ENCODE results near the gene KIRREL1.

- no peak for TF ChIP-seq CTCF (IDR thresholded peaks at IDR 0.05)
- TF ChIP-seq POLR2AphosphoS5 (IDR thresholded peaks at IDR 0.05), result no peak
- no peak for TF ChIP-seq POLR2A (IDR thresholded peaks at IDR 0.05)
Measured at GRCh38 chr1:158104891-158105290, 111.4 kb downstream of the KIRREL1 start.

All from breast epithelium (tissue), 3 donors.